ENCODE measurements around the gene IDUA.

The IDUA gene

DNA sequence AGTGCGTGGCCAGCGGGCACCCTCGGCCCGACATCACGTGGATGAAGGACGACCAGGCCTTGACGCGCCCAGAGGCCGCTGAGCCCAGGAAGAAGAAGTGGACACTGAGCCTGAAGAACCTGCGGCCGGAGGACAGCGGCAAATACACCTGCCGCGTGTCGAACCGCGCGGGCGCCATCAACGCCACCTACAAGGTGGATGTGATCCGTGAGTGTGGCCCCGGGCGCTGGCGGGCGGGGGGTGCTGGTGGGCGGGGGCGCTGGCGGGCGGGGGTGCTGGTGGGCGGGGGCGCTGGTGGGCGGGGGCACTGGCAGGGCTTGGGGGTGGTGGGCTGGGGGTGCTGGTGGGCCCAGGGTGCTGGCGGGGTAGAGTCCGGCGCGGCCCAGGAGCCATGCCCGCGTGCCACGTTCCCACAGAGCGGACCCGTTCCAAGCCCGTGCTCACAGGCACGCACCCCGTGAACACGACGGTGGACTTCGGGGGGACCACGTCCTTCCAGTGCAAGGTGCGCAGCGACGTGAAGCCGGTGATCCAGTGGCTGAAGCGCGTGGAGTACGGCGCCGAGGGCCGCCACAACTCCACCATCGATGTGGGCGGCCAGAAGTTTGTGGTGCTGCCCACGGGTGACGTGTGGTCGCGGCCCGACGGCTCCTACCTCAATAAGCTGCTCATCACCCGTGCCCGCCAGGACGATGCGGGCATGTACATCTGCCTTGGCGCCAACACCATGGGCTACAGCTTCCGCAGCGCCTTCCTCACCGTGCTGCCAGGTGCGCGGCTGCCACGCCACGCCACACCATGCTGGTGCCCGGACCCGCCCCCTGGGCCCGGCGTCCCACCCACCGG lies 37.3 kb downstream of the IDUA start:
- TF ChIP-seq, protein P1, sequence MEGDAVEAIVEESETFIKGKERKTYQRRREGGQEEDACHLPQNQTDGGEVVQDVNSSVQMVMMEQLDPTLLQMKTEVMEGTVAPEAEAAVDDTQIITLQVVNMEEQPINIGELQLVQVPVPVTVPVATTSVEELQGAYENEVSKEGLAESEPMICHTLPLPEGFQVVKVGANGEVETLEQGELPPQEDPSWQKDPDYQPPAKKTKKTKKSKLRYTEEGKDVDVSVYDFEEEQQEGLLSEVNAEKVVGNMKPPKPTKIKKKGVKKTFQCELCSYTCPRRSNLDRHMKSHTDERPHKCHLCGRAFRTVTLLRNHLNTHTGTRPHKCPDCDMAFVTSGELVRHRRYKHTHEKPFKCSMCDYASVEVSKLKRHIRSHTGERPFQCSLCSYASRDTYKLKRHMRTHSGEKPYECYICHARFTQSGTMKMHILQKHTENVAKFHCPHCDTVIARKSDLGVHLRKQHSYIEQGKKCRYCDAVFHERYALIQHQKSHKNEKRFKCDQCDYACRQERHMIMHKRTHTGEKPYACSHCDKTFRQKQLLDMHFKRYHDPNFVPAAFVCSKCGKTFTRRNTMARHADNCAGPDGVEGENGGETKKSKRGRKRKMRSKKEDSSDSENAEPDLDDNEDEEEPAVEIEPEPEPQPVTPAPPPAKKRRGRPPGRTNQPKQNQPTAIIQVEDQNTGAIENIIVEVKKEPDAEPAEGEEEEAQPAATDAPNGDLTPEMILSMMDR (IDR thresholded peaks at IDR 0.05; ENCODE audit: control extremely low read depth, extremely low read depth, low read depth, missing control alignments), result no peak
- CTCF ChIA-PET, result no interaction called here
- POLR2A ChIA-PET, result no interaction called here
- DNase-seq (ENCODE audit: extremely low spot score), result no peak

DNA sequence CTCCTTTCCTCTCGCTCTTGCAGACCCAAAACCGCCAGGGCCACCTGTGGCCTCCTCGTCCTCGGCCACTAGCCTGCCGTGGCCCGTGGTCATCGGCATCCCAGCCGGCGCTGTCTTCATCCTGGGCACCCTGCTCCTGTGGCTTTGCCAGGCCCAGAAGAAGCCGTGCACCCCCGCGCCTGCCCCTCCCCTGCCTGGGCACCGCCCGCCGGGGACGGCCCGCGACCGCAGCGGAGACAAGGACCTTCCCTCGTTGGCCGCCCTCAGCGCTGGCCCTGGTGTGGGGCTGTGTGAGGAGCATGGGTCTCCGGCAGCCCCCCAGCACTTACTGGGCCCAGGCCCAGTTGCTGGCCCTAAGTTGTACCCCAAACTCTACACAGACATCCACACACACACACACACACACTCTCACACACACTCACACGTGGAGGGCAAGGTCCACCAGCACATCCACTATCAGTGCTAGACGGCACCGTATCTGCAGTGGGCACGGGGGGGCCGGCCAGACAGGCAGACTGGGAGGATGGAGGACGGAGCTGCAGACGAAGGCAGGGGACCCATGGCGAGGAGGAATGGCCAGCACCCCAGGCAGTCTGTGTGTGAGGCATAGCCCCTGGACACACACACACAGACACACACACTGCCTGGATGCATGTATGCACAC lies 38.2 kb downstream of the IDUA start:
- CTCF ChIA-PET, result no interaction called here
- POLR2A ChIA-PET, result no interaction called here
- TF ChIP-seq, protein P1 (IDR thresholded peaks at IDR 0.05; ENCODE audit: control extremely low read depth, extremely low read depth, low read depth, missing control alignments), result no peak
- no peak for DNase-seq (ENCODE audit: extremely low spot score)

DNA sequence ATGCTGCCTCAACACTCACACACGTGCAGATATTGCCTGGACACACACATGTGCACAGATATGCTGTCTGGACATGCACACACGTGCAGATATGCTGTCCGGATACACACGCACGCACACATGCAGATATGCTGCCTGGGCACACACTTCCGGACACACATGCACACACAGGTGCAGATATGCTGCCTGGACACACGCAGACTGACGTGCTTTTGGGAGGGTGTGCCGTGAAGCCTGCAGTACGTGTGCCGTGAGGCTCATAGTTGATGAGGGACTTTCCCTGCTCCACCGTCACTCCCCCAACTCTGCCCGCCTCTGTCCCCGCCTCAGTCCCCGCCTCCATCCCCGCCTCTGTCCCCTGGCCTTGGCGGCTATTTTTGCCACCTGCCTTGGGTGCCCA lies 39.3 kb downstream of the IDUA start:
- TF ChIP-seq, protein P1 (IDR thresholded peaks at IDR 0.05; ENCODE audit: control extremely low read depth, extremely low read depth, low read depth, missing control alignments), result no peak
- CTCF ChIA-PET, result no interaction called here
- DNase-seq (ENCODE audit: extremely low spot score), result peak; percentile 90
- POLR2A ChIA-PET, result no interaction called here

DNA sequence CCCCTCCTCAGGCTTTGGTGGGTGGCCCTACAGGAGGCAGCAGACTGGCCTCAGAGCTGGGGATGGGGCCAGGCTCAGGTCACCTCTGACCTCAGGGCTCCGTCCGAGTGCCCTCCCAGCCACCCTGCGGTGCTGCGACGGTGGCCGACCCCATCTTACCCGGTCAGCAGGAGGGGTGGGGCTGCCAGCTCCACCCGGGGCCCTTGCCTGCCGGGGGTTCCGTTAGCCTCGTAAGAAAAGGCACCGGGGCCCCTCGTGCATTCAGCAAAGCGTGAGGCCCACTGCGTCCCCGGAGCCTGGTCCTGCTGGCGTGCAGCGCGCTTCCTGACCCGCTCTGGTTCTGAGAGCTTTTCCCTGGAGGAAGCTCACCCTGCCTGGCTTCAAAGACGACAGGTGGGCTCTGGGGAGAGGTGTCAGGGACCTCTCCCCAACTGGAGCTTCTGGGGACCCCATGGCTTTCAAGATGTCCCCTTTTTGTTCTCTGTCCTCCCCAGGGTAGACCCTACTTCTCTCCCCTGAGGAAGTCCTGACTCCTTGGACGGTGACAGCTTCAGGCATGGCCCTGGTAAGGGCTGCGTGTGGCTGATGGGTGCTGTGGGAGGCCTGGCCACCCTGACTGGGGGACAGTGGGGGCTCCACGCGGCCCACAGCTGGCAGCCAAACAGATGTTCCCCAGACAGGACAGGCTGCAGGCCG lies 40.5 kb downstream of the IDUA start:
- DNase-seq (ENCODE audit: extremely low spot score), result no peak
- TF ChIP-seq, protein P1 (IDR thresholded peaks at IDR 0.05; ENCODE audit: control extremely low read depth, extremely low read depth, low read depth, missing control alignments), result no peak
- CTCF ChIA-PET, result interaction anchor here (0.9 kb wide), 1 partner anchor 10 kb away, joined by 3 read pairs; no protein-coding TSS in a partner anchor
- POLR2A ChIA-PET, result no interaction called here

DNA sequence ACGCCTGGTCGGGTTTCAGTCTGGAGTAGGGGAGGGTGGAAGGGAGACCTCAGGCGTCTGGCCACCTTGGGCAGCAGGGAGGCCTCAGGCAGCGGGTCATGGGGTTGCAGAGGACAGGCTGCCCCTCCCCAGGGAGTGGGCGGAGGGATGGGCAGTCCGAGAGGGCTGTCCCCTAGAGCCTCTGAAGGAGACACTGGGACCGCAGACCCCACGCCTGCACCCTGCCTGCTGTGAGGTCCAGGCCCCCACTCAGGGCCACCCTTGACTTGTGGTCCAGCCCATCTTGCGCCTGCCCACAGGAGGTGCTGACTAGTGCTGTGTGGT lies 41.0 kb downstream of the IDUA start:
- no peak for DNase-seq (ENCODE audit: extremely low spot score)
- POLR2A ChIA-PET, result no interaction called here
- TF ChIP-seq, protein P1 (IDR thresholded peaks at IDR 0.05; ENCODE audit: control extremely low read depth, extremely low read depth, low read depth, missing control alignments), result no peak
- CTCF ChIA-PET, result interaction anchor here (0.9 kb wide), 1 partner anchor 10 kb away, joined by 3 read pairs; no protein-coding TSS in a partner anchor

DNA sequence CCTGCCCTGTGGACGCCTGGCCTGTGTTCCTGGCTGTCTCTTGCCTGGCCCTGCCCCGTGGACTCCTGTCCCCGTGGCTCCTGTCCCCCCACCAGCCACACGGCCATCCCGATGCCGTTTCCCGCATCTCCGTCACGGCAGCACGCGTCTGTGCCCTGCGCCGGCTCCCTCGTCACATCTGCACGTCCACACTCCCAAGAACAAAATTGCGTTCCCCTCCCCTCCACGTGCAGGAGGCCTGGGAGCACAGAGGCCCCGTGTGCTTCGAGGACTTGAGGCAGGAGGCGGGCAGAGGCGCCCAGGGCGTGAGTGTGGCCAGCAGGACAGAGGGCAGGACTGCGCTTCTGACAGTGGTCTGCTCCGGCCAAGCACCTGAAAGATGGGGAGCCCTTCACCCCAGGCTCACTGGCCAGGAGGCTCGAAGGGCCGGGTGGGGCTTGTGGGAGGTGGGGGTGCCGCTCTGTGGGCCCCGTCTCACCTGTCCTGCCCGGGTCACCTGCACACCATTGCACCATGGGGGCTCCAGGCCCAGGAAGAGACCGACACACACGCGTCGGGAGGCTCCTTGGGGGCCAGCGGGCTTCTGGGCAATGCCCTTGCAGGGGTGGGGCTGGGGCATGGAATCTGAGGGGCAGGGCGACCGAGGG lies 41.9 kb downstream of the IDUA start:
- TF ChIP-seq, protein P1 (IDR thresholded peaks at IDR 0.05; ENCODE audit: control extremely low read depth, extremely low read depth, low read depth, missing control alignments), result no peak
- POLR2A ChIA-PET, result no interaction called here
- CTCF ChIA-PET, result no interaction called here
- DNase-seq (ENCODE audit: extremely low spot score), result no peak
